ENCODE results near the gene NLRP10.

Gene NLRP10

DNA sequence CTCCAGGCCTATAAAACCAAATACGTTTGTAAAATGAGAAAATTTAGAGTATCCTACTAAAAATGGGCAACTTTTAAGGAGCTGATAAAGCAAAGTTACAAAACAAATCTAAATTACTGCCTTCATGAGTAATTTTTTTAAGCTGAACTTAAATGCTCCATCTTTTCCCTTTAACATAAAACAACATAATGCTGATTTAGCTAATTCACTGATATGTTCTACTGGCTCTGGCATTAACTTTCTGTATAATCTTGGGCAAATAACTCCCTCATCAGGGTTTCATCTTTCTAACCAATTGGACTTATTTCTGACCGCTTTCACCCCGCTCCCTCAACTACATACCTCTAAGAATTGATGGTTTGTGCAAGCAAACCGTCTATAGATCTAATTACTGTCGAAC lies 24.1 kb downstream of the NLRP10 start:
- no peaks in the 10 kb centered on the region for H3K9me2 ChIP-seq (ENCODE audit: low read depth, low read length)
- no peaks in the 10 kb centered on the region; the same call in 1 of the 2 replicates for H3K9me3 ChIP-seq (ENCODE audit: low read length)
- no peak overlapping the region for H2AFZ ChIP-seq (ENCODE audit: low read length)
- H3K4me1 ChIP-seq (ENCODE audit: insufficient read depth, low read length, severe bottlenecking) = no peaks in the 10 kb centered on the region
- H3F3A ChIP-seq (ENCODE audit: insufficient read depth, low read length) = no peaks in the 10 kb centered on the region
- no peak overlapping the region for H3K4me3 ChIP-seq (ENCODE audit: low read depth, low read length, poor library complexity, severe bottlenecking)
- no peak overlapping the region for H3K9ac ChIP-seq (ENCODE audit: low read length)
- no peaks in the 10 kb centered on the region for H4K20me1 ChIP-seq (ENCODE audit: insufficient read depth, low read length)
- H3K27ac ChIP-seq (ENCODE audit: low read depth, low read length, poor library complexity, severe bottlenecking) = no peak overlapping the region
- no peak overlapping the region for H3K4me2 ChIP-seq (ENCODE audit: low read length)
- no peaks in the 10 kb centered on the region for H3K27me3 ChIP-seq (ENCODE audit: insufficient read depth, low read length)
- no peaks in the 10 kb centered on the region for H3K79me2 ChIP-seq (ENCODE audit: insufficient read depth, low read length)
- TF ChIP-seq, protein P1, sequence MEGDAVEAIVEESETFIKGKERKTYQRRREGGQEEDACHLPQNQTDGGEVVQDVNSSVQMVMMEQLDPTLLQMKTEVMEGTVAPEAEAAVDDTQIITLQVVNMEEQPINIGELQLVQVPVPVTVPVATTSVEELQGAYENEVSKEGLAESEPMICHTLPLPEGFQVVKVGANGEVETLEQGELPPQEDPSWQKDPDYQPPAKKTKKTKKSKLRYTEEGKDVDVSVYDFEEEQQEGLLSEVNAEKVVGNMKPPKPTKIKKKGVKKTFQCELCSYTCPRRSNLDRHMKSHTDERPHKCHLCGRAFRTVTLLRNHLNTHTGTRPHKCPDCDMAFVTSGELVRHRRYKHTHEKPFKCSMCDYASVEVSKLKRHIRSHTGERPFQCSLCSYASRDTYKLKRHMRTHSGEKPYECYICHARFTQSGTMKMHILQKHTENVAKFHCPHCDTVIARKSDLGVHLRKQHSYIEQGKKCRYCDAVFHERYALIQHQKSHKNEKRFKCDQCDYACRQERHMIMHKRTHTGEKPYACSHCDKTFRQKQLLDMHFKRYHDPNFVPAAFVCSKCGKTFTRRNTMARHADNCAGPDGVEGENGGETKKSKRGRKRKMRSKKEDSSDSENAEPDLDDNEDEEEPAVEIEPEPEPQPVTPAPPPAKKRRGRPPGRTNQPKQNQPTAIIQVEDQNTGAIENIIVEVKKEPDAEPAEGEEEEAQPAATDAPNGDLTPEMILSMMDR (IDR thresholded peaks at IDR 0.05; ENCODE audit: low read length) = no peak
- no peak for TF ChIP-seq EZH2 (IDR thresholded peaks at IDR 0.05; ENCODE audit: borderline replicate concordance, low read length)
- H3K36me3 ChIP-seq (ENCODE audit: insufficient read depth, low read length) = no peaks in the 10 kb centered on the region

DNA sequence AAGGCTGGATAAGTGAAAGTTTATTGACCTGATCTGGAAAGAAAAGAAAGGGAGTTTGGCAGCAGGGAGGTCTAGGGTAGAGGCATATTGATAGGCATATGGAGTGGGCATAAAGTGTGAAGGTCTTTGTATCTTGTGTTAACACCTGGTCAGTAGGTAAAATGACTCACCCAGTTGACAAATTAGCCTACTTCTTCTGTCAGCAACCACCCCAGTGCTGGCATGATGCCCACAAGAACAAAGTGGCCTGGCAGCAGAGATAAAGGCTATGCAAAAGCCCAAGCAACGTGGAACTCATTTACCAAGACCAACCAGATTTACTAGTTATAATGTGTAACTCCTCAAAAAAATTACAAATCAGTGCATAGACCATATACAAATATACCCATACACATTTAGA lies 28.6 kb downstream of the NLRP10 start:
- H4K20me1 ChIP-seq (ENCODE audit: insufficient read depth, low read length) = no peaks in the 10 kb centered on the region
- H3K4me3 ChIP-seq (ENCODE audit: low read depth, low read length, poor library complexity, severe bottlenecking) = no peak overlapping the region
- H3K9me2 ChIP-seq (ENCODE audit: low read depth, low read length) = no peaks in the 10 kb centered on the region
- no peak overlapping the region for H2AFZ ChIP-seq (ENCODE audit: low read length)
- TF ChIP-seq, protein P1 (IDR thresholded peaks at IDR 0.05; ENCODE audit: low read length) = no peak
- no peak for TF ChIP-seq EZH2 (IDR thresholded peaks at IDR 0.05; ENCODE audit: borderline replicate concordance, low read length)
- H3K36me3 ChIP-seq (ENCODE audit: insufficient read depth, low read length) = no peaks in the 10 kb centered on the region
- no peaks in the 10 kb centered on the region for H3K4me1 ChIP-seq (ENCODE audit: insufficient read depth, low read length, severe bottlenecking)
- H3K27me3 ChIP-seq (ENCODE audit: insufficient read depth, low read length) = no peaks in the 10 kb centered on the region
- H3K9ac ChIP-seq (ENCODE audit: low read length) = no peak overlapping the region
- H3K27ac ChIP-seq (ENCODE audit: low read depth, low read length, poor library complexity, severe bottlenecking) = no peak overlapping the region
- no peaks in the 10 kb centered on the region for H3F3A ChIP-seq (ENCODE audit: insufficient read depth, low read length)
- H3K9me3 ChIP-seq (ENCODE audit: low read length) = no peaks in the 10 kb centered on the region
- no peaks in the 10 kb centered on the region for H3K79me2 ChIP-seq (ENCODE audit: insufficient read depth, low read length)
- no peak overlapping the region for H3K4me2 ChIP-seq (ENCODE audit: low read length)

DNA sequence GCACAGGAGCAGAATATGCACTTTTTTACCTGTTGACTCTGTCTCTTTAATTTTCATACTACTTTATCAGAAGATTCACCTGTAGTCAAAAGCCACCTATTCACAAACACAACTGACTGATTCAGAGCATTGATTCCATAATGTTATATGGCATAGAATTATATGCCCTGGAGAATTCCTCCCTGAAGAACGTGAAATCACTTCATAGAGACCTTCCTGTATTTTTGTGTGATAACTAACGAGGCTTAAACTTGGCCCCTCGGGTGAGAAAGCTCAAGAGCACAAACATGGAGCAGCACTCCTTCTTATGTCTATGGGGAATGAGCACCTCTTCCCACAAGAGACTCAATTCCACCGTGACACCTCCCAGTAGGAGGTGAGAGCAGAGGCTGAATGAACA lies 34.1 kb downstream of the NLRP10 start, which contains the start of gene OR10A6:
OR10A6 (minus strand) TSS at position 101 of the 400 bp plus-strand sequence. CDS start 2,606 bp downstream, outside the sequence.
- no peaks in the 10 kb centered on the region for H3K4me1 ChIP-seq (ENCODE audit: insufficient read depth, low read length, severe bottlenecking)

More for the DNA sequence above, 34.1 kb downstream of the NLRP10 start, which contains the start of gene OR10A6:
- no peaks in the 10 kb centered on the region for H3K36me3 ChIP-seq (ENCODE audit: insufficient read depth, low read length)
- no peaks in the 10 kb centered on the region for H3K9me2 ChIP-seq (ENCODE audit: low read depth, low read length)
- H3K9me3 ChIP-seq (ENCODE audit: low read length) = no peaks in the 10 kb centered on the region
- H3K4me3 ChIP-seq (ENCODE audit: low read depth, low read length, poor library complexity, severe bottlenecking) = no peak within 1 kb of the TSS
- no peak within 1 kb of the TSS for H3K9ac ChIP-seq (ENCODE audit: low read length)
- no peak within 1 kb of the TSS for H2AFZ ChIP-seq (ENCODE audit: low read length)
- no peaks in the 10 kb centered on the region for H4K20me1 ChIP-seq (ENCODE audit: insufficient read depth, low read length)
- H3K4me2 ChIP-seq (ENCODE audit: low read length) = no peak within 1 kb of the TSS
- no peak within 1 kb of the TSS for H3K27ac ChIP-seq (ENCODE audit: low read depth, low read length, poor library complexity, severe bottlenecking)
- TF ChIP-seq, protein P1 (IDR thresholded peaks at IDR 0.05; ENCODE audit: low read length) = no peak
- TF ChIP-seq EZH2 (IDR thresholded peaks at IDR 0.05; ENCODE audit: borderline replicate concordance, low read length) = no peak
- H3K27me3 ChIP-seq (ENCODE audit: insufficient read depth, low read length) = no peaks in the 10 kb centered on the region
- H3K79me2 ChIP-seq (ENCODE audit: insufficient read depth, low read length) = no peaks in the 10 kb centered on the region
- no peaks in the 10 kb centered on the region for H3F3A ChIP-seq (ENCODE audit: insufficient read depth, low read length)
